Left lung (tissue), 10 donors: ENCODE results near the gene MAT2B. TPM values are rescaled to one million over a fixed set of nuclear protein-coding genes. Genes with fewer than 3 reads are reported as not detected.

ENCODE experiments used
- ATAC-seq: fragments of 200-7000 bp; cut with Tn5 transposase; one replicate; pipeline ENCODE4 v1.9.1; 2020; ENCODE audit warnings: moderate library complexity
- DNase-seq, 4 donors: peaks; one replicate each; pipeline ENCODE4 v3.0.0-alpha.2; 2013 to 2020
- H3K27ac ChIP-seq, 2 donors: fragments of 200-600 bp; sonication (generic) in 1 of 2; one replicate each; pipeline versions ENCODE4 v1.5.0 to v1.8.0; 2020 to 2021
- H3K27me3 ChIP-seq, 2 donors: fragments of 200-600 bp; sonication (generic) in 1 of 2; one replicate each; pipeline versions ENCODE4 v1.5.0 to v1.8.0; 2020 to 2021
- H3K36me3 ChIP-seq, 2 donors: fragments of 200-600 bp; sonication (generic) in 1 of 2; one replicate each; pipeline versions ENCODE4 v1.5.0 to v1.8.0; 2020 to 2021
- H3K4me1 ChIP-seq, 2 donors: fragments of 200-600 bp; one replicate each; pipeline ENCODE4 v1.8.0; 2021
- H3K4me3 ChIP-seq, 2 donors: fragments of 200-600 bp; sonication (generic) in 1 of 2; one replicate each; pipeline versions ENCODE4 v1.5.0 to v1.8.0; 2020 to 2021; ENCODE audit warnings: mild to moderate bottlenecking in 1 of 2
- H3K9me3 ChIP-seq, 2 donors: fragments of 200-600 bp; sonication (generic) in 1 of 2; one replicate each; pipeline versions ENCODE4 v1.5.0 to v1.8.0; 2020 to 2021
- CTCF ChIP-seq, 2 donors: fragments of 200-600 bp; sonication (generic) in 1 of 2; IDR thresholded peaks; one replicate each; pipeline versions ENCODE4 v1.5.0 to v1.8.0; 2021; ENCODE audit warnings: antibody characterized with exemption in 2 of 2
- intact Hi-C, 2 donors: fragments of 100-400 bp; cut with DNase I; formaldehyde crosslinking; loops; one replicate each; pipeline versions ENCODE4 v1.11.2 to v1.14.2; 2022
- polyA plus RNA-seq, 6 donors: library from polyadenylated mRNA; unstranded; fragments of 120-200 nt; gene quantifications; one replicate each; pipeline ENCODE4 v1.2.1, GENCODE V29; 2013; ENCODE audit not compliant: insufficient read length in 6 of 6
- total RNA-seq, 2 donors: library from RNA; stranded (reverse); fragmentation: NEBNext Ultra II Directional; extraction: Animal tissue kit (Norgen Biotek cat#: 25700); gene quantifications; one replicate each; pipeline ENCODE4 v1.2.1, GENCODE V29; 2021
- donor health status: DM: no; HTN: yes; CAD: no.
- donor health status: DM: no; HTN: no; CAD: no.

The MAT2B gene
- total and polyA plus RNA-seq, 8 donors: 51.8 to 98.0 (median 80.1) TPM

GRCh38 chr5:163498886-163499285 lies 6.5 kb upstream of the MAT2B start:
- Histone ChIP-seq H3K9me3 (no peaks in the 10 kb centered on the region), H3K4me1 (peaks cover 0 to 16% of the 10 kb centered on the region in 2 donors), H3K4me3 (no peak overlapping the region), H3K27me3 (no peaks in the 10 kb centered on the region), H3K36me3 (no peaks in the 10 kb centered on the region), H3K27ac (no peak overlapping the region)
- no peak for TF ChIP-seq CTCF (IDR thresholded peaks at IDR 0.05)
- intact Hi-C loops: no loop called here
- ATAC-seq: no peak
- no peak for DNase-seq

- intact Hi-C loops: no loop called here
- peak overlapping the region in 1 of 2 donors; percentile 84 for H3K4me3 ChIP-seq
Measured at GRCh38 chr5:163502521-163502920, 2.9 kb upstream of the MAT2B start.

GRCh38 chr5:163503106-163504078 lies 2.0 kb upstream of the MAT2B start:
- peaks cover 4 to 37% of the 10 kb centered on the region in 2 donors for H3K4me1 ChIP-seq
- H3K4me3 ChIP-seq: peak overlapping the region; percentile 82 to 84
- intact Hi-C loops: no loop called here
- peak; percentile 29 for ATAC-seq
- H3K36me3 ChIP-seq: no peaks in the 10 kb centered on the region
- no peak for TF ChIP-seq CTCF (IDR thresholded peaks at IDR 0.05)
- H3K9me3 ChIP-seq: no peaks in the 10 kb centered on the region
- peak overlapping the region; percentile 98 to 99 for H3K27ac ChIP-seq
- DNase-seq: peak; percentile 70 to 87 (median 76)
- no peaks in the 10 kb centered on the region for H3K27me3 ChIP-seq

More at GRCh38 chr5:163502521-163502920, 2.9 kb upstream of the MAT2B start:
- DNase-seq: peak in 1 of 4 donors; percentile 2
- peak overlapping the region; percentile 98 to 99 for H3K27ac ChIP-seq
- TF ChIP-seq CTCF (IDR thresholded peaks at IDR 0.05): no peak
- peaks cover 0 to 28% of the 10 kb centered on the region in 2 donors for H3K4me1 ChIP-seq
- H3K9me3 ChIP-seq: no peaks in the 10 kb centered on the region
- ATAC-seq: no peak
- no peaks in the 10 kb centered on the region for H3K27me3 ChIP-seq
- no peaks in the 10 kb centered on the region for H3K36me3 ChIP-seq

- H3K27me3 ChIP-seq: no peaks in the 10 kb centered on the region
- H3K9me3 ChIP-seq: no peaks in the 10 kb centered on the region
- H3K4me1 ChIP-seq: peaks cover 10 to 46% of the 10 kb centered on the region in 2 donors
- no peaks in the 10 kb centered on the region for H3K36me3 ChIP-seq
- DNase-seq (peak in 3 of 4 donors; percentile 60 to 71 (median 69)), ATAC-seq (peak; percentile 43)
- intact Hi-C loops: no loop called here
- no peak for TF ChIP-seq CTCF (IDR thresholded peaks at IDR 0.05)
- peak overlapping the region; percentile 98 to 99 for H3K27ac ChIP-seq
- peak overlapping the region; percentile 82 to 84 for H3K4me3 ChIP-seq
Measured at GRCh38 chr5:163504079-163504931, 1.1 kb upstream of the MAT2B start.
